GM12878 (cell line): ENCODE data around the gene CRHR2. TPM values are rescaled to one million over a fixed set of nuclear protein-coding genes. Genes with fewer than 3 reads are reported as not detected.

Experiments
- ATAC-seq: fragments of 200-7000 bp; cut with Tn5 transposase; 3 replicates; pipeline ENCODE4 v1.9.1; 2020; ENCODE audit warnings: mild to moderate bottlenecking, moderate library complexity
- BruUV-seq: library from RNA; stranded (reverse); fragments of 400-500 nt; replicated peaks from 2 replicates; lab custom pipeline; 2021; lab: Mats Ljungman, UMichigan
- CTCF ChIA-PET: fragments of 300-600 bp; sonication (Branson Sonifier 250); formaldehyde crosslinking; extraction: SDS; loops from one replicate; lab custom pipeline; 2021; ENCODE audit warnings: inconsistent platforms; lab: Yijun Ruan, JAX
- POLR2A ChIA-PET: fragments of 350-600 bp; formaldehyde crosslinking; extraction: SDS; loops from one replicate; lab custom pipeline; 2021; ENCODE audit warnings: inconsistent platforms; lab: Charles Lee
- RAD21 ChIA-PET: fragments of 300-600 bp; sonication (Branson Sonifier 250); formaldehyde crosslinking; loops from one replicate; lab custom pipeline; 2023; ENCODE audit warnings: antibody characterized with exemption; ENCODE audit not compliant: unreplicated experiment; lab: Charles Lee
- SMC1A ChIA-PET: fragments of 300-600 bp; sonication (Branson Sonifier 250); formaldehyde crosslinking; loops from one replicate; lab custom pipeline; 2023; ENCODE audit not compliant: unreplicated experiment, uncharacterized antibody; lab: Charles Lee
- DNase-seq: peaks from one replicate; pipeline ENCODE4 v3.0.0-alpha.2; 2011; ENCODE audit warnings: low read depth, low spot score
- FAIRE-seq: peaks from 3 replicates; lab custom pipeline; 2011; peaks lifted over from hg19 to GRCh38; lab: Jason Lieb, UNC
- H2AFZ ChIP-seq: 2 replicates; pipeline ENCODE4 v1.6.0; 2011; ENCODE audit warnings: low read depth, low read length, control low read depth; ENCODE audit not compliant: control insufficient read depth
- H3K27ac ChIP-seq: 2 replicates; pipeline ENCODE4 v1.5.1; 2011; ENCODE audit warnings: control low read depth; ENCODE audit not compliant: control insufficient read depth, insufficient read depth
- H3K27me3 ChIP-seq, 2 experiments: replicated peaks in 1 of 2; 2 replicates each; pipeline versions ENCODE4 v1.6.0 to v1.6.1; 2011; ENCODE audit warnings: low read length in 1 of 2; ENCODE audit not compliant: control insufficient read depth in 2 of 2, insufficient read depth in 2 of 2
- H3K36me3 ChIP-seq, 2 experiments: 2 replicates each; pipeline ENCODE4 v1.5.1; 2011; ENCODE audit warnings: low read length in 1 of 2; ENCODE audit not compliant: control insufficient read depth in 2 of 2, insufficient read depth in 2 of 2
- H3K4me1 ChIP-seq: 2 replicates; pipeline ENCODE4 v1.6.1; 2011; ENCODE audit warnings: mild to moderate bottlenecking, low read length, moderate library complexity, mixed read lengths; ENCODE audit not compliant: control insufficient read depth, insufficient read depth
- H3K4me2 ChIP-seq: 2 replicates; pipeline ENCODE4 v1.6.0; 2011; ENCODE audit warnings: control low read depth; ENCODE audit not compliant: control insufficient read depth, insufficient read depth
- H3K4me3 ChIP-seq: fragments of 200-600 bp; sonication (generic); 2 replicates; pipeline ENCODE4 v1.5.1; 2016
- H3K79me2 ChIP-seq: 2 replicates; pipeline ENCODE4 v1.6.0; 2011; ENCODE audit warnings: low read length; ENCODE audit not compliant: control insufficient read depth, insufficient read depth
- H3K9ac ChIP-seq: 2 replicates; pipeline ENCODE4 v1.8.0; 2011; ENCODE audit warnings: low read length, control low read depth, mixed read lengths; ENCODE audit not compliant: control insufficient read depth, insufficient read depth
- H3K9me3 ChIP-seq: replicated peaks from 3 replicates; pipeline ENCODE4 v1.5.1; 2011; ENCODE audit warnings: mild to moderate bottlenecking, low read length; ENCODE audit not compliant: control insufficient read depth, insufficient read depth
- H4K20me1 ChIP-seq: 2 replicates; pipeline ENCODE4 v1.6.0; 2011; ENCODE audit not compliant: control insufficient read depth, insufficient read depth
- BMI1 ChIP-seq: fragments of 450-650 bp; IDR thresholded peaks from 2 replicates; pipeline ENCODE4 v1.6.1; 2016; ENCODE audit warnings: mild to moderate bottlenecking, moderate library complexity, borderline replicate concordance
- KAT2A ChIP-seq: conservative IDR thresholded peaks from 2 replicates; pipeline ENCODE4 v1.6.1; 2011; ENCODE audit warnings: low read depth, low read length; ENCODE audit not compliant: control insufficient read depth
- NFIC ChIP-seq: IDR thresholded peaks from 2 replicates; pipeline ENCODE4 v1.6.1; 2012; ENCODE audit warnings: low read depth, mild to moderate bottlenecking, inconsistent platforms, low read length, moderate library complexity
- RAD21 ChIP-seq: IDR thresholded peaks from 2 replicates; pipeline ENCODE4 v1.6.1; 2011; ENCODE audit warnings: mild to moderate bottlenecking, low read depth, low read length, moderate library complexity; ENCODE audit not compliant: insufficient read depth
- RBBP5 ChIP-seq: fragments of 200-600 bp; sonication (generic); conservative IDR thresholded peaks from 2 replicates; pipeline ENCODE4 v1.6.1; 2016
- SMAD5 ChIP-seq: IDR thresholded peaks from 2 replicates; pipeline ENCODE4 v1.6.1; 2016; ENCODE audit warnings: antibody characterized with exemption, low read depth
- SREBF1 ChIP-seq: IDR thresholded peaks from 2 replicates; pipeline ENCODE4 v1.6.1; 2012; ENCODE audit warnings: mild to moderate bottlenecking, low read length
- ZBTB4 ChIP-seq: fragments of 450-650 bp; formaldehyde crosslinking; IDR thresholded peaks from 2 replicates; pipeline ENCODE4 v1.4.0; 2022; ENCODE audit warnings: mild to moderate bottlenecking, moderate library complexity
- WGBS: methylation state at CpG from one replicate; pipeline ENCODE4 v1.1.6; 2016; ENCODE audit warnings: low lambda C conversion rate; ENCODE audit not compliant: insufficient replicate concordance, insufficient coverage; ENCODE audit errors: missing lambda C conversion rate; 5-methylcytosine and 5-hydroxymethylcytosine counted together
- in situ Hi-C: fragments of 300-500 bp; cut with MboI; formaldehyde crosslinking; loops from 9 replicates; pipeline ENCODE4 v1.14.3; 2018; ENCODE audit warnings: mixed read lengths
- intact Hi-C: fragments of 100-400 bp; cut with micrococcal nuclease; formaldehyde crosslinking; loops from one replicate; pipeline ENCODE4 v1.14.2; 2022; ENCODE audit not compliant: unreplicated experiment
- polyA plus RNA-seq, 11 experiments: library from polyadenylated mRNA; depleted of rRNA in 4 of 11; unstranded in 6 of 11; stranded (reverse) in 5 of 11; fragments of >200 nt; fragmentation: Nextera tagmentation in 4 of 11; fragmentation: Illumina TruSeq in 1 of 11; extraction: Ambion mirVana in 4 of 11; extraction: Trizol in 1 of 11; gene quantifications; 1 replicate in 1 of 11; 2 replicates in 10 of 11; pipeline versions ENCODE4 v1.2.1 to v1.2.3, GENCODE V29; 2011 to 2016; ENCODE audit warnings: inconsistent platforms in 2 of 11, missing spikeins in 2 of 11, low read depth in 1 of 11
- total RNA-seq, 4 experiments: library from RNA; depleted of rRNA in 3 of 4; stranded (reverse); fragments of >200 nt in 3 of 4; fragmentation: Illumina TruSeq in 1 of 4; extraction: Trizol in 1 of 4; gene quantifications; 2 replicates each; pipeline versions ENCODE4 v1.2.1 to v1.2.3, GENCODE V29; 2013 to 2021
- TF ChIP-seq, protein P1 (sequence below): IDR thresholded peaks from 2 replicates; pipeline ENCODE4 v1.6.1; 2012; ENCODE audit warnings: mild to moderate bottlenecking, low read depth, low read length

CRHR2 gene
- total and polyA plus RNA-seq, 10 of the 15 experiments (the other 5 are each of a cell fraction or from before 2014, with no cell fraction given): not detected

- POLR2A ChIA-PET: no interaction called here
- TF ChIP-seq ZBTB4 (CRISPR knock-in tag): no peak
- TF ChIP-seq, all 136 proteins: peak for 0
- no peak for FAIRE-seq
- H3K79me2 ChIP-seq: no peaks in the 10 kb centered on the region
- RAD21 ChIA-PET: no interaction called here
- CTCF ChIA-PET: interaction anchor here (1.8 kb wide), 1 partner anchor 35 kb away, joined by 7 read pairs; no protein-coding TSS in a partner anchor
- SMC1A ChIA-PET: no interaction called here
- no peaks in the 10 kb centered on the region for H3K9me3 ChIP-seq
- intact Hi-C loops (no loop called here), in situ Hi-C loops (no loop called here)
- no peak overlapping the region for H3K9ac ChIP-seq
- H3K36me3 ChIP-seq: no peaks in the 10 kb centered on the region
- 42% methylated on average over 8 of the region's 8 CpGs for WGBS
- H3K4me3 ChIP-seq: no peak overlapping the region
- no peaks in the 10 kb centered on the region for H3K4me1 ChIP-seq
- no TSS peak for BruUV-seq
- no peak overlapping the region for H2AFZ ChIP-seq
- no peaks in the 10 kb centered on the region for H4K20me1 ChIP-seq
- no peaks in the 10 kb centered on the region; a peak in 2 of 4 replicates for H3K27me3 ChIP-seq
- no peak for DNase-seq
- ATAC-seq: no peak
- no peak overlapping the region for H3K4me2 ChIP-seq
- no peak overlapping the region for H3K27ac ChIP-seq
These were observed 22.8 kb upstream of the CRHR2 start for GRCh38 chr7:30705008-30705407.

DNA sequence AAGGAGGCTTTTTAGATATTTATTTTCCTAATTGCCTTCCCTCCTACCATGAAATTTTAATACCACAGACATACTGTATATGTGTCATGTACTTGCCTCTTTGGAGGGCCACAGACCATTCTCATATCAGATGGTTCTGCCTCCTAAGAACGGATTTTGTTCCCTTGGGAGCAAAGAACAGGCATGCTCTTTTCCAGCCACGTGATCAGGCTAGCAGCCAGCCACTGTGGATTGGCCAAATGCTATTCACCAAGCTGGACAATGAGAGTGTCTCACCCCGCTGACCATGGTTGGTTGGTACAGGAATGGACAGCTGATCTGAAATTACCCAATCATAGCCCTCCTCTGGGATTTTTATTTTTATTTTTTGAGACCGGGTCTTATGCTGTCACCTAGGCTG, 21.5 kb upstream of the CRHR2 start:
- H3K4me1 ChIP-seq: no peaks in the 10 kb centered on the region
- BruUV-seq: no TSS peak
- in situ Hi-C loops: no loop called here
- no peak overlapping the region for H3K27ac ChIP-seq
- ATAC-seq (no peak), DNase-seq (no peak), FAIRE-seq (no peak)
- CTCF ChIA-PET: interaction anchor here (0.6 to 1.8 kb wide), 3 partner anchors 10 to 36 kb away, joined by 3 to 10 read pairs (median 7); no protein-coding TSS in a partner anchor
- H3K27me3 ChIP-seq: no peaks in the 10 kb centered on the region; a peak in 2 of 4 replicates
- no peak overlapping the region for H3K4me2 ChIP-seq
- SMC1A ChIA-PET: no interaction called here
- H2AFZ ChIP-seq: no peak overlapping the region
- RAD21 ChIA-PET: no interaction called here
- H3K9me3 ChIP-seq: no peaks in the 10 kb centered on the region
- H3K4me3 ChIP-seq: no peak overlapping the region
- POLR2A ChIA-PET: no interaction called here
- WGBS: 23% methylated on average over 4 of the region's 4 CpGs
- no peaks in the 10 kb centered on the region for H4K20me1 ChIP-seq
- intact Hi-C loops: no loop called here
- H3K36me3 ChIP-seq: no peaks in the 10 kb centered on the region
- H3K9ac ChIP-seq: no peak overlapping the region
- H3K79me2 ChIP-seq: no peaks in the 10 kb centered on the region
- TF ChIP-seq, protein P1, sequence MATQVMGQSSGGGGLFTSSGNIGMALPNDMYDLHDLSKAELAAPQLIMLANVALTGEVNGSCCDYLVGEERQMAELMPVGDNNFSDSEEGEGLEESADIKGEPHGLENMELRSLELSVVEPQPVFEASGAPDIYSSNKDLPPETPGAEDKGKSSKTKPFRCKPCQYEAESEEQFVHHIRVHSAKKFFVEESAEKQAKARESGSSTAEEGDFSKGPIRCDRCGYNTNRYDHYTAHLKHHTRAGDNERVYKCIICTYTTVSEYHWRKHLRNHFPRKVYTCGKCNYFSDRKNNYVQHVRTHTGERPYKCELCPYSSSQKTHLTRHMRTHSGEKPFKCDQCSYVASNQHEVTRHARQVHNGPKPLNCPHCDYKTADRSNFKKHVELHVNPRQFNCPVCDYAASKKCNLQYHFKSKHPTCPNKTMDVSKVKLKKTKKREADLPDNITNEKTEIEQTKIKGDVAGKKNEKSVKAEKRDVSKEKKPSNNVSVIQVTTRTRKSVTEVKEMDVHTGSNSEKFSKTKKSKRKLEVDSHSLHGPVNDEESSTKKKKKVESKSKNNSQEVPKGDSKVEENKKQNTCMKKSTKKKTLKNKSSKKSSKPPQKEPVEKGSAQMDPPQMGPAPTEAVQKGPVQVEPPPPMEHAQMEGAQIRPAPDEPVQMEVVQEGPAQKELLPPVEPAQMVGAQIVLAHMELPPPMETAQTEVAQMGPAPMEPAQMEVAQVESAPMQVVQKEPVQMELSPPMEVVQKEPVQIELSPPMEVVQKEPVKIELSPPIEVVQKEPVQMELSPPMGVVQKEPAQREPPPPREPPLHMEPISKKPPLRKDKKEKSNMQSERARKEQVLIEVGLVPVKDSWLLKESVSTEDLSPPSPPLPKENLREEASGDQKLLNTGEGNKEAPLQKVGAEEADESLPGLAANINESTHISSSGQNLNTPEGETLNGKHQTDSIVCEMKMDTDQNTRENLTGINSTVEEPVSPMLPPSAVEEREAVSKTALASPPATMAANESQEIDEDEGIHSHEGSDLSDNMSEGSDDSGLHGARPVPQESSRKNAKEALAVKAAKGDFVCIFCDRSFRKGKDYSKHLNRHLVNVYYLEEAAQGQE: no peak
- TF ChIP-seq RBBP5: no peak
- TF ChIP-seq KAT2A: no peak
- no peak for TF ChIP-seq RAD21
- no peak for TF ChIP-seq SMAD5
- TF ChIP-seq BMI1: no peak
- TF ChIP-seq NFIC: no peak
- TF ChIP-seq SREBF1: no peak
